ELR (cell line): ENCODE results near the gene LRPAP1.
"Not testable (repeated sequence)": the region's sequence is repeated elsewhere in the genome, so short reads cannot be mapped to it uniquely, and the experiment has no call there.

Experiments used
- DNase-seq: peaks from one replicate; pipeline ENCODE4 v3.0.0-alpha.2; 2015; ENCODE audit warnings: low read depth

LRPAP1 gene

DNA sequence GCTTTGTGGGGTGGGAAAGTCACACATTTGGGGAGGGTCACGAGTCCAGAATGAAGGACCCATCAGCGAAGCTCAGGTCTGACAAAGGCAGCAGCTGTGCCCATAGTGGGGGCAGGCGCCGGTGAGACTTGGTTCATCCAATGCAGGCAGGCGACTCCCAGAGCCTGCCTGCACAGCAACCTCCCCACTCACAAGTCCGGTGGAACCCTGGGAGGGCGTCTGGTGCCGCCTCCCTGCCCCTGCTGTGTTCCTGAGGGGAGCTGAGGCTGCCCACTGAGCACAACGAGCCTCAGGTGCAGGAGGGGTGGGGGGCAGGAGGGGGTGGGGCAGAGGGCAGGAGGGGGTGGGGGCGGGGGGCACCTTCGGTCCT is 13.7 kb downstream of the LRPAP1 start:
- no peak for DNase-seq

DNA sequence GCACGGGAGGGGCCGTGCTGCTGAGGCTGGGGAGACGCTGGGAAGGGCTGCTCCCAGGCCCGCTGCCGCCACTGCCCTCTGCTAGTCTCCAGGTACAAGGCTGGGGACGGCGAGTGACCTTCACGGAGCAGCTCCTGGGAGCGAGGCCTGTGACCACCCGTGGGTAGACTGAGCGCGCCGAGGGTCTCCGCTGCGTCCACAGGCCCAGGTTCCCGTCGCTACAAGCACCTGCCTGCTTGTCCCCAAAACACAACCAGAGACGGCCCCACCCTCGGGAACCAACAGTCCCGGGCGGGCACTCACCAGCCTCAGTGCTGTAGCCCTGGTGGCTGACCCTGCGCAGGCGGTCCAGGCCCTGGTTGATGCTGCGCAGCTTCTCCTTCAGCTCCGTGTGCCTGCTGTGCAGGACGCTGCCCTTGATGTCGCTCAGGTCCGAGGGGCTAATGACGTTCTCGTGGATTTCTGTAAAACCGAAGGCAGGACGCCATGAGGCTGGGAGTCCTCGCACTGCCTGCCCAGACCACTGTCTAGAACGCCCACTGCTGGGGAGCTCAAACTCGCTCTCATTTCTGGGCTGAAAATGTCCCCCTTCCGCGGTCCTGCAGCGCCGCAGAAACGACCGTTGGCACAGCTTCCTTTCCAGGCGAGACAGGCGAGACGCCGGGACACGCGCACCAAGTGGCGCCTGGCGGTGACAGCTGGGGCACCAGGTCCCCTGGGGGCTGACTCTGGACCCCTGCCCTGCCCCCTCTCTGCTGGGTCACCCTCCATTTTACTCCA is 14.3 kb downstream of the LRPAP1 start:
- DNase-seq, result no peak

DNA sequence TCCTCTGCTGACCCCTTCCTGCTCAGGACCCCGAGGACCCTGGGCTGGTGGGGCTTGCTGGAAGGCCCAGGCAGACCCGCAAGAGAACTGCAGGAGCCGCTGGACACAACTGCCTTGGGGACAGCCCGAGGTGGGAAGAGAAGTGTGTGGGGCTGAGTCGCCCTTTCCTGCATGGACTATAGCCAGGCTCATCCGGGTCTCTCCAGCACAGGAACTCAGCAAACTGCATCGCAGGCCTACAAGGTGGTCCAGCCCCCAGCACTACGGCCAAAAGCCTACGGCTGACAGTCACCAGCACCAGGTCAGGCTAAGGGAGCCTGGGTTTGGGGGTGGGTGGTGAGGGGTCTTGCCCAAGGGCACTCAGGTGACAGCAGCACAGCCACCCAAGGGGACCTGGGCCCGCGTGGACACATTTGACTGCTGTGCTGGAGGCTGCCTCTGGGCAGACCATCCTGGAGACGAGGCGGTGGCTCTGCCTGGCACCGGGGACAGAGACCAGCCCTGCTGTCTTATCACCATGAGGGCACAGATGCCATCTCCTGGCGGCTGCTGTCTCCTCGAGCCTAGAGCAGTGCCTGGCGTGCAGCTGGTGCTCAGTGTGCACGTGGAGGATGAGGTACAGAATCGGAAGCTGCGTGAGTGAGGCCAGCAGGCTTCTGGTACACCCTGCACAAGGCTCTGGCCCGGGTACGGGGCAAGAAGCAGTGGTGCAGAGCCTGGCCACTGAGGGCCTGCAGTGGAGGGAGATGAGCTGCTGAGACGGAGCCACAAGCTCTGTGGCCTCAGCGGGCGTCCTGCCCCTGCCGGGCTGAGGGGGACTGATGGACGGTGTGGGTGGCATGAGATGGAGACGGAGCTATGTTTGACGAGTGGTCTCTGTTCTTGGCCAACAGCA is 15.1 kb downstream of the LRPAP1 start:
- DNase-seq, result no peak

DNA sequence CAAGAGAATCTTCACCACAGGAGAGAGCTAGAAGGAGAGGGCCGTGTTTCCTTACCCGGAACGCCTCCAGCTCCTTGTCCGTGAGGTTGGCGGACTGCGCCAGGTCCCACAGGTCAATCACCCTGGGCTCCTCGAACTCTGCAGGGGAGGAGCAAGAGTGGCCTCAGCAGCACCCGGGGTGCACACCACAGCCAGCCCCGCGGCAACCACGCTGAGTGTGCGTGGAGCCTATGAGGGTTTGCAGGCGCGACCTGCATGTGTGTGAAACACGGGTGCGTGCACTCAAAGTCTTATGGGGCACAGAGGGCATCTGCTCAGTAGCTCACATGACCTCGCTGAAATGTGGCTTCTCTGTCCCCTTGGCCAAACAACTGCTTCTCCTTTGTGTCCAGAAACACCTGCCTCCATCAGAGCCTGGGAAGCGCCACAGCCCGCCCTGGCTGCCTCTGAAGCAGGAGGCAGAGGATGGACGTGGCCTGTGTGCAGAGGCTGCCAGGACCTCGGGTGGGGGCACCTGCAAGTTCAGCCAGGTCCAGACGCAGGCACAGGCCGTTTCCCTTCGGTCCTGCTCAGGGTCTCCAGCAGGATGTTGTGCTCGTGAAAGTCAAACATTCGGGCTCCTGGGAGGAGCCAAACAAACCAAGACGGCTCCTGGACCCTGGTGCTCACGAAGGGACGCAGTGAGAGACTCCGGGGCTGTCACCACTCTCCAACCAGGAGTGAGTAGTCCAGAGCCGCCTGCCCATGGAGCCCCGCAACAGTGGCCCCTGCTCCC is 16.0 kb downstream of the LRPAP1 start:
- DNase-seq, result no peak

DNA sequence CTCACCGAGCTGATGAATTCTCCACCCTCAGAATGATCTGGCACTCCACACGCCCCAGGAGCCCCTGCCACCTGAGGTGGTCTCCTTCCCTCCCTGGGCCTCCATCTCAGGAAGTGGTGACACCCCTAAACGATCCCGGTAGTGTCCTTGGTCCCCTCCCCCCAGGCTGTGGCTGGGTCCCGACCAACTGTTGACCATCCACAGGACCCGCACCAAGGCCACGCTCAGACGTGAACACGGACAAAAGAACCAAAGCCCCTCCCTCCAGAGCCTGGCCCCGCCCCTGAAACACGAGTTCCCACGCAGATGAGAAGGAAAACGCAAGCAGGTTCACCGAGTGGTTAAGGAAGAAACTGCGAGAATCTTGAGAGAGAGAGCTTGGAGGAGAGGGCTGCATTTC is 16.6 kb downstream of the LRPAP1 start:
- DNase-seq, result no peak

DNA sequence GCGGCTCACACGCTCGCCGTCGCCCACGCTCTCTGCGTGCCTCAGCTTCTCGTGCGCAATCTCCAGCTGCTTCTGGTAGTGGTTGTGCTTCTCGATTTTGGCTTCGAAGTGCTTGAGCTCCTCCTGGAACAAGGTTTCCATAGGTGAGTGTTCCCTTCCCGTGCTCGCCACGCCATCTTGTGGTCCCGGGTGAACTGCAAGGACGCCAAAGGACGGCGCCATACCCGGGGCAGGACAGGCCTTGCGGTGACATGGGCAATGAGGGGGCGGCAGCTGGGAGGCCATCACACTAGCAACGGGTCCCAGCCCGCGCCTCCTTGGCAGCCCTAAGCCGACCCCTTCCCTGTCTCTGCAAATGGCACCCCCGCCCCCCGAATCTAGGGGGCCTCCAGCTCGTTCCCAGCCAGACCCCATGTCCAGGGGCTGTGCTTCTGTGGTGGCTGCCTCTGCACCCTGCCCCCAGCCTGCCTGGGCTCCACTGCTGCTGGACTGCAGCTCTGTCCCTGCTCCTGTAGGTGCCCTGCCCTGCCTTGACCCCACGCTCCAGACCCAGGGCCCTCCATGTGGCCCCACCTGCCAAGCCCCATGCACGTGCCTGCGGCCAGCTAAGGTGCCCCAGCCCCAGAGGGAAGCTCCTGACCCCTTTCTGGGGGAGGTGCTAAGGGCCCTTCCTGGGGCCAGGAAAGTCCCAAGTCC is 17.3 kb downstream of the LRPAP1 start:
- no peak for DNase-seq

DNA sequence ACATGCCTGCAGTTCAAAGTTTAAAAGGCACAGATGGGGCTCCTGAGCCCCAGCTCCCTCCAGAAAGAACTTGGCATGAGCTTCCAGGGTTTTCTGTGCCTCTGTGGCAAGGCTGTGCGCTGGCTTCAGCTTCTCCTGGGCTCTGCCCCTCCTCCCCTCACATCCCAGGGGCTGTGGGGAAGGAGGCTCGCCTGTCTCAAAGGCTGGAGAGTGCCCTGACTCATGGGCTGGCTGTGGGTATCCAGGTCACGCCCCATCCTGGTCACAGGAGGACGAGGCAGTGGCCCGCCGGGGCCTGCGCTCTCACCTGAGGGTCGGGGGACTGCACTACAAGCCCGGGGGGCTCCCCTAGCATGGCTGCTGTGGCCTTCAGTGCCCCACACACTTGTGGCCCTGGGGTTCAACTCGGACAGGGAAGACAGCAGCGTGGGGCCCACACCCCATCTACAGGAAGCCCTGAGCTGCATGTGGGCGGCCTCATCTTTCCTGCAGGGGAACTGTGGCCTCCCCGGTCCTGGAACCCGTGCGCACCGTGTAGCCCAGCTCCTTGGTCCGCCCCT is 17.9 kb downstream of the LRPAP1 start:
- no peak for DNase-seq

DNA sequence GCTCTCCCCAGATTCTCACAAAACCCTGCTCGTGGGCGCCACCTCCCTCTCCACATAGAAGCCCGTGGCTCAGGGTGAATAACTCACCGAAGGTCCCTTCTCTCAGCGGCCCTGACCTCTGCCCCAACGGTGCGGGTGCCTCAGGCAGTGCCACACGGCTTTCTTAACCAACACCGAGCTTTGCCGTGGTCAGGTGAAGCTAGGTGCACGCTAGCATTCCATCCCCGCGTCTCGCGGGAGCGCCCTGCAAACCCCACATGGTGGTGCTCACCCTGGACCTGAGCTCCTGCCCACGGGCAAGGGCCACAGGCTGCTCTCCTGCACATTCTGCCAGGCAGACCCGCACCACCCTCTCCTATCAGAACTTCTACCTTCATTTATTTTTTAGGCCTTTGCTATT is 18.4 kb downstream of the LRPAP1 start:
- no peak for DNase-seq

DNA sequence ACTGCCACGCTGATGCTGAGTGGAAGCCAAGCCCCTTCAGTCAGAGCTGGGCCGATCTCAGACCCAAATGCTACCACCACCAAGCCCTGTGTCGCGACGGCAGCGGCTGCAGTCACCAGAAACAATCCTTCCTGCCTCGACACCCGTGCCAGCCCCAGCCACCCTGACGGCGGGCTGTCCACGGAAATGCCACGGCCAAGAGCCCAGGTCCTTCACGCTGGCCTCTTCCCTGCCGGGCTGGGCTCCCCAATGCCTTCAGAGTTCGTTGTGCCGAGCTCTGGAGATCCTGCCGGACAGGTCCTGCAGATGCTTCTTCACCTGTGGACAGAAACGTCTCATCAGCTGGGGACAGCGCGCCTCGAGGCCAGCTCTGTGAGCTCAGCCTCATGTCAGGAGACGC is 19.5 kb downstream of the LRPAP1 start:
- DNase-seq, result no peak

DNA sequence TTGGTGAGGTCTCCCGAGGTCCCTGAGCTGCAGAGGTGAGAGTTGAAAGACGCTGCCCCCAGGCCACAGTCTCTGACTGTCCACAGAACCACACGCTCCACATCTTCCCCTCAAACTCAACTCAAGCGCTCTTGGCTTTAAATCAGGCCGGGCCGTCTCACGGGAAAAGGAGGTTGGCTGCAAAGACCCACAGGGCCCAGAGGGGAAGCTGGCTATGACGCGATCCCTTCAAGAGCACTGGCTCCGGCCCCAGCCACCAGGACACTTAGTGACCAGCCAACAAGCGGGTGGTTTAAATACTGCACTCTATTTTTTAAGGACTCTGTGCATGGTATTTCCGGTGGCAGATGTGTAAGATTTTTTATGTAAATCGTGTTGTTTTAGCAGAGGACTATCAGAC is 19.9 kb downstream of the LRPAP1 start:
- no peak for DNase-seq

DNA sequence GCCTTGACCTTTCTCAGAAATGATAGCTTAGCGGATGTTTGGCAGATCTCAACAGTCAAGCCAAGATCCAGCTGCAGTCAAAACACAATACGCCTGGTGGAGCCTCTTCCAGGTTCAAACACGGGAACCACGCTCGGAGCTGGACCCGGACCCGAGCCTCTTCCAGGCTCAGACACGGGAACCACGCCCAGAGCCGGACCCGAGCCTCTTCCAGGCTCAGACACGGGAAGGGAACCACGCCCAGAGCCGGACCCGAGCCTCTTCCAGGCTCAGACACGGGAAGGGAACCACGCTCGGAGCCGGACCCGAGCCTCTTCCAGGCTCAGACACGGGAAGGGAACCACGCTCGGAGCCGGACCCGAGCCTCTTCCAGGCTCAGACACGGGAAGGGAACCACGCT is 20.6 kb downstream of the LRPAP1 start:
- DNase-seq, result not testable (repeated sequence)

DNA sequence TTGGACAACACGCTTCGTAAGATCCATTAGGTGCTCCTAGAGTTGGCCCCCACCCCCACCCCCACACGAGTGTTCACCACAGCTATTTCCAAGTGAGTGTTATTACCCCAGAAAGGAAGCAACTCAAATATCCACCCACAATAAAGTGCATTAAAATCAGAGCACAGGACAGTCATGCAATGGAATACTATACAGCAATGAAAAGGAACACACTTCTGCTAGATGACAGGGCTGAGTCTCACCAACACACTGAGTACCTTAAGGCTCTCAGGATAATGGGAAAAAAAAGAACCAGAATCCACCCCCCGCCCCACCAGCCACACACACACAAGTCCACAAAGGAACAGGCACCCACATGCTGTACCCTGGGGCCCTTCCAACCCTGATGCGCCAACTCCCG is 21.0 kb downstream of the LRPAP1 start:
- no peak for DNase-seq

DNA sequence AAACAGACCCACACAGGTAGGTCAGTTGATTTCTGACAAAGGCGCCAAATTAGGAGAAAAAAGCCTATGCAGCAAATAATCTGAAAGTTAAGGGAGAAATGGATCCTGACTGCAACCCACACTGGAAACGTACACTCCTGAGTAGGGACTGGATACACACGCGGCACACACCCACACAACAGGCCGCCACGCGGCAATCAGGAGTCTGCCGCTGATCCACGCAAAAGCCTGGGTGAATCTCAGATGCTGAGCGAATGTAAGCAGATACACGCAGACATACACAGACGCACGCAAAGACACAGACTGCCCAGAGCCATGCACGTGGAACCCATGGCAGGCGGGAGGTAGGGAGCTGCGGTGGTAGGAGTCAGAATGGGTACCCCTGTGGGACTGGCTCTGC is 21.7 kb downstream of the LRPAP1 start:
- no peak for DNase-seq

DNA sequence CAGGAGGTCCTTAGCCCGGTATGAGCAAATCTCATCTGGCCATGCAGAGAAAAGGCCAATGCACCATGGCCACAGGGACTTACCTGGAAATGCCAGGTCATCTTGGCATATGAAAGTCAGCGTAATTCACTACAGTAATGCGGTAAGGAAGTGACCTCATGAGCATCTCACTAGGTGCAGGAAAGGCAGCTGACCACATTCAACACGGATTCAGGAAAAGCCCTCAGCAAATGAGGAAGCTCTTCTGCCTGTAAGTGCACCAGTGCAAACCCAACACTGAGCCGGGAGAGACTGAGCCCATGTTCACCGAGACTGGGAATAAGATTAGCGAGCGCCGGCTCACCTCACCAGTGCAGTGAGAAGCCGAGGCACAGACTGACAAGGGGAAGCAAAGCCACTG is 23.7 kb downstream of the LRPAP1 start:
- no peak for DNase-seq

DNA sequence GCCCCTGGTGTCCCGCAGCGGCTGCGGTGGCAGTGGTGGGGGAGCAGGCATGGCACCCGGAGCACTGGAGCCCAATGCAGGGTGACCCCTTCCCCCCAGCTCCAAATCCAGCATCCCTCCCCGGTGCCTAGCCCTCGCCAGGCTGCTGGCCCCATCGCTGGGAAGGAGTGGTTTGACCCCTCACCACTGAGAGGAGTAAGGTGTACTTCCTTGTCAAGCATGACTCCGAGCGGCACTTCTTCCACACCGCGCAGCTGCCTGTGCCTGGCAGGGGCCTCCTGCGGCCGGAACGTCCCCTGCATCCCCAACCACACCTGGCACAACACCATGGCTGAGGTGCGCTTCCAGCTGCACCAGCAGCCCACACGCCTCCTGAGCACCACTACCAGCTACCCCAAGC is 27.0 kb downstream of the LRPAP1 start:
- DNase-seq, result no peak

DNA sequence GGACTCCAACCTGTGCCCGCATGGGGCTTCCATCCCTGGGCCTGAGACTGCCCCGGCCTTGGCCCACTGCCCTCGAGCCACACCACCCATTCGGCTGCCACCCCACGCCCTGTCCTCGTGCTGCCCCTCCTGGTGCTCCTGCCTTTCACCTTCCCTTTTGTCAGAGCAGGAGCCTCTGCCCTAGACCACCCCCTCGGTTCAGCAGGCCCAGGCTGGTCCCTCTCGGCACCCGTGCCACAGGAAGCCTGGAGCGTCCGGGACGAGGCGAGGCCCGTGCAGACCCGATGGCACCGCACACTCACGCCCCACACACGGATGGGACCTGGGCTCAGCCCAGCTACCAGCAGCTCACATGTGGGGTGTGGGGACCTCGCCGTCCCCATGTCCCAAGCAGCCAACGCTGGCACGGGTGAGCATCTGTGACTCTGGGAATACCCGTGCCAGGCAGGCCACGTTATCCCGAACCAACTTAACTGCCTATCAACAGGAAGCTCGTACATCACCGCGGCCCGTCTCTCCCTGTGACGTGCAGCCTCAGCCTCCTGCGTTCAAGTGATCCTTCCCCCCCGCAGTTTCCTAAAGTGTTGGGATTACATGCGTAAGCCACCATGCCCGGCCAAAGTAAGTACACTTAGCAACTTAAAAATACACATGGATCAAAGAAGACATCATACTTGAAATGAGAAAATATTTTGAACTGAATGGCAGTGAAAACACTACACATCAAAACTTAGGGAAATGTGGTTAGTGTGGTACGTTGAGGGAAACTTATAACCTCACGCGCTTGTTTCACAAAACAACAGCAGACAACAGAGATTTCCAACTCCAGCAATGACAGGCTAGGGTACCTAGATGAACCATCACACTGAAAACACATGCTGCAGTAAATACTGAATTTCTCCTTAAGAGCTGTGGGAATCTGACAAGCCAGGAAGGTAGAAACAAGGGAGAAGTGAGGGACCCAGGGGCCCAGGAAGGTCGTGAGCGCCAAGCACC is 29.0 kb downstream of the LRPAP1 start:
- DNase-seq, result no peak

DNA sequence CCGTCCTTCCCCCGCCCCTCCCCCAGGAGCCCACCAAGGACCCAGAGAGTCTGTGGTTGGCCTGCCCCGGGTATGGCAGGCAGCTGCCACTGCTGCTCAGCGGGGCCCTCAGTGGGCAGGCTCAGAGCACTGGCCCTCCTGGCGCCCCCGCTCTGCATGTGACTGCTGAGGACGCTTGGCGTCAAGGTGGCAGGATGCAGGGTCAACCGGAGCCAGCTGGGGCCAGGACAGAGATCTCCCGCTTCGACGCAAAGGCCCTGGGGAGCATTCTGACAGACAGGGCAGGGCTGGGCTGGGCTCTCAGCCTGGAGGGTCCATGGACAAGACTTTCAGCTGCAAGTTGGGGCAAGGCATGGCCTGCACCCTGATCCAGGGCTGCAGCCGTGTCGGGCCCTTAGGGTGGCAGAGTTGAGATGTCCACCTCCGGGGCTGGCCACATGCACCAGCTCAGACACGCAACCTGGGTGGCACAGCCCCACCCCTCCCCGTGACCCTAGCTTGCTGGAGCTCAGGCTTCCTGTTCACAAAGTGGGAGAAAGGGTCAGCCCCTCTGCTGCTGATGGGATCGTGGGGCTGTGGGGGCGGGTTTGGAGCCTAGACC is 30.3 kb downstream of the LRPAP1 start:
- no peak for DNase-seq

DNA sequence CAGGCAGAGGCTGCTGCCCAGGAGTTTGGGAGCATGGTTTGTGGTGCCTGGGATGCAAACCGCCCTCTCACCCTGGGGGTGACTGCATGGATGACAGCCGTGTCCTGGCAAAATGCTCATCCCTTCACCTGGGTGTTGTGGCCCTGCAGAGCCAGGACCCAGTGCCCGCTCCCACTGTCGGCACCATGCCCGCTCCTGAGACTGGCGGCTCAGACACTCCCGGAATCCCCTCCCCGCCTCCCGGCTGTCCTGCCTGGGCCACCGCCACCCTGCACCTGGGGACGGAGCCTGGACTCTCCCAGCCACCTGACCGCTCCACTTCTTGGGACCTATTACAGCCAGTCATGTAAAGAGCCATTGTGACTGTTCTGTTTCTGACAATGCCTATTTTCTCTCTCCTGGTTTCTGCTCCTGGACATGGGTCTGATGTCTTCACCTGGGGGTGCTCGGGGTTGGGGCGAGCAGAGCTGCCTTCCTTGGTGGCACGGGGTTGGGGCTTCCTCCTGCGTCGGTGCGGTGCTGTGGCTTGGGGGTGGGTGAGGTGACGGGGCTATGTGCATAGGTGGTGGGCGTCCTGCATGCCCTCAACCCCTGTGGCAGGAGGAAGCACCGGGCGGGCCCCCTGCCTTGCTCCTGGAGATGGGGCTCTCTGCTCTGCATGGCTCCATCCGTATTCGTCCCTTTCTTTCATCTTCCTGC is 30.9 kb downstream of the LRPAP1 start:
- no peak for DNase-seq

DNA sequence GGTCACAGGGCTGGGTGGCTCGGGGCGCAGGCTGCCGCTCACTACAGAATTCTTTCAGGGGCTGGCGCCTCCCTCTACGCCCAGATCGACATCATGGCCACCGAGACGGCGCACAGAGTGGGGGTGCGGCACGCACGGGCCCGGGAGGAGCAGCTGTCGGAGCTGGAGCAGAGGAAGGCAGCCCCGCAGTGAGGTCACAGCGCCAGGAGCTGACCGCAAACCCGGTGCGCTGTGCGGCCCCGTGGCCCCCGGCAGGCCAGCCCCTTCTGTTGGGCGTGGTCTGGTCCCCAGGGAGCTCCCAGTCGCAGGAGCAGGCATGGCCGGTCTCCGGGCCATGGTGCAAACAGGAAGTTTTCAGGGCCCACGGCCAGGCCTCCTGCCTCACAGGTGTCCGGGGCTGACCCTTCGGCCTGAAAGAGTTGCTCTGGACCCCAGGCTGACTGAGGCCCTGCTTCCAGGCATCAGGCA is 31.6 kb downstream of the LRPAP1 start:
- no peak for DNase-seq
